CD4-positive, alpha-beta T cell (primary cell): Measurements from ENCODE around the gene ZNF532. TPM values are rescaled to one million over a fixed set of nuclear protein-coding genes. Genes with fewer than 3 reads are reported as not detected.

Experiments used
- ATAC-seq: fragments of 200-7000 bp; cut with Tn5 transposase; one replicate; pipeline ENCODE4 v1.10.0; 2022; ENCODE audit warnings: mild to moderate bottlenecking; ENCODE audit not compliant: poor library complexity
- CTCF ChIA-PET: fragments of 350-600 bp; sonication (Branson Sonifier 250); formaldehyde crosslinking; loops from one replicate; lab custom pipeline; 2021; ENCODE audit warnings: antibody characterized with exemption, inconsistent platforms; lab: Charles Lee
- POLR2A ChIA-PET: fragments of 350-600 bp; sonication (Branson Sonifier 250); formaldehyde crosslinking; loops from one replicate; lab custom pipeline; 2021; ENCODE audit warnings: antibody characterized with exemption, inconsistent platforms; lab: Charles Lee
- DNase-seq, 14 experiments: peaks; one replicate each; pipeline ENCODE4 v3.0.0-alpha.2; 2013 to 2020; ENCODE audit warnings: mixed read lengths in 2 of 14
- H3K27ac ChIP-seq, 2 donors: one replicate each; pipeline versions ENCODE4 v1.5.1 to v1.7.0; 2013; ENCODE audit warnings: low read length in 2 of 2, low read depth in 1 of 2, mild to moderate bottlenecking in 1 of 2
- H3K27me3 ChIP-seq, 2 experiments: 1 replicate in 1 of 2; 2 replicates in 1 of 2; pipeline versions ENCODE4 v1.6.1 to v1.7.0; 2013; ENCODE audit warnings: low read length in 2 of 2, control low read depth in 1 of 2, mild to moderate bottlenecking in 1 of 2, moderate library complexity in 1 of 2; ENCODE audit not compliant: insufficient read depth in 2 of 2, control insufficient read depth in 1 of 2
- H3K36me3 ChIP-seq: one replicate; pipeline ENCODE4 v1.6.1; 2013; ENCODE audit warnings: low read length, control low read depth; ENCODE audit not compliant: insufficient read depth
- H3K4me1 ChIP-seq: one replicate; pipeline ENCODE4 v1.6.1; 2013; ENCODE audit warnings: low read length, control low read depth; ENCODE audit not compliant: insufficient read depth
- H3K4me3 ChIP-seq: one replicate; pipeline ENCODE4 v1.5.1; 2013; ENCODE audit warnings: mild to moderate bottlenecking, low read length, moderate library complexity
- H3K9me3 ChIP-seq, 2 experiments: 1 replicate in 1 of 2; 2 replicates in 1 of 2; pipeline versions ENCODE4 v1.6.1 to v1.7.0; 2013; ENCODE audit warnings: low read length in 2 of 2, mild to moderate bottlenecking in 2 of 2, control low read depth in 1 of 2, moderate library complexity in 1 of 2; ENCODE audit not compliant: control insufficient read depth in 1 of 2, insufficient read depth in 1 of 2
- H3K27ac Mint-ChIP-seq: one replicate; pipeline ENCODE4 v1.8.0; 2020; ENCODE audit warnings: mixed read lengths
- H3K27me3 Mint-ChIP-seq: one replicate; pipeline ENCODE4 v1.8.0; 2021; ENCODE audit warnings: mixed read lengths
- H3K36me3 Mint-ChIP-seq: one replicate; pipeline ENCODE4 v1.8.0; 2021; ENCODE audit warnings: low read depth, mixed read lengths
- H3K4me1 Mint-ChIP-seq: one replicate; pipeline ENCODE4 v1.8.0; 2021; ENCODE audit warnings: low read depth, mixed read lengths
- H3K4me3 Mint-ChIP-seq: one replicate; pipeline ENCODE4 v1.8.0; 2020; ENCODE audit warnings: mild to moderate bottlenecking, mixed read lengths
- H3K9me3 Mint-ChIP-seq: one replicate; pipeline ENCODE4 v1.8.0; 2020; ENCODE audit warnings: mixed read lengths
- intact Hi-C, 2 experiments: fragments of 100-400 bp; cut with DNase I in 1 of 2; cut with micrococcal nuclease in 1 of 2; formaldehyde crosslinking; loops; one replicate each; pipeline versions ENCODE4 v1.15.1 to v1.9.0; 2023 to 2025; cut with DNase I, micrococcal nuclease
- total RNA-seq, 174 experiments: library from RNA in 2 of 174; stranded (reverse) in 2 of 174; gene quantifications; one replicate each; pipeline ENCODE4 v1.2.3 and lab custom pipeline; 2021 to 2026
- TF ChIP-seq, protein P1 (sequence below): fragments of 200-600 bp; IDR thresholded peaks from one replicate; pipeline ENCODE4 v1.8.0; 2022; ENCODE audit warnings: antibody characterized with exemption, mild to moderate bottlenecking

The ZNF532 gene
- total RNA-seq, 2 experiments from 2014 or later, result 9.8 to 9.9 TPM

DNA sequence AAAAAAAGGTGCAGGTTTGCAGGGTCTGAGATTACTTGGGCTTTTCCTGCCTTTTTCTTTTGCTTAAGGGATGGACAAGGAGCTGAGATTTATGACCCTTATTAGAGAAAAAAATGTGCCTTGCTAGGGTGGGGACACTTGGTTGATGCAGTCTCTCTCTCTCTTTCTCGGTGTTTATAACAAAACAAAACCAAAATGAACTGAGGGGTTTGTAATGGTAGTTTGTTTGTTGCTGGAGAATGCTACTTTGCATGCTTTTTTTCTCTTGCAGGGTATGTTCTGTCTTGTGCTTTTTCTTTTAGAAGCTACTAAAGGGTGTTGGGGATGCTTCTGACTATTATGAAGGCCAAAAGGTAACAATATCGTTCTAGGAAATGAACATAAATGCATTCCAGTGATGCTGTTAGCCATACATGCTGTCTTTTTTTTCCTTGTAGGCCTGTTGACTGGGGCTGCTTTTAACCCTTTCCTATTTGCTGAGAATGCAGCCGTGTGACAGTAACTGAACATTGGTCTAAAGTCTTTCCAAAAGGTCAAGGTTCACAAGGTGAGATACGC is 435 bp downstream of the ZNF532 start:
- Mint-ChIP-seq H3K9me3 (no peaks in the 10 kb centered on the region), H3K4me3 (peak overlapping the region; percentile 56), H3K27me3 (peaks cover 78% of the 10 kb centered on the region), H3K4me1 (peaks cover 5% of the 10 kb centered on the region), H3K27ac (peak overlapping the region; percentile 59), H3K36me3 (peaks cover 11% of the 10 kb centered on the region)
- POLR2A ChIA-PET, result interaction anchor here (0.9 kb wide), 1 partner anchor 8 kb away, joined by 3 read pairs; no protein-coding TSS in a partner anchor
- DNase-seq, result no peak
- Histone ChIP-seq H3K27ac (no peak overlapping the region), H3K4me3 (no peak overlapping the region), H3K27me3 (peaks cover 29 to 45% of the 10 kb centered on the region in 2 experiments), H3K9me3 (peaks cover 0 to 3% of the 10 kb centered on the region in 2 experiments), H3K4me1 (peaks cover 8% of the 10 kb centered on the region), H3K36me3 (no peaks in the 10 kb centered on the region)
- intact Hi-C loops, result no loop called here
- no peak for ATAC-seq
- TF ChIP-seq, protein P1, sequence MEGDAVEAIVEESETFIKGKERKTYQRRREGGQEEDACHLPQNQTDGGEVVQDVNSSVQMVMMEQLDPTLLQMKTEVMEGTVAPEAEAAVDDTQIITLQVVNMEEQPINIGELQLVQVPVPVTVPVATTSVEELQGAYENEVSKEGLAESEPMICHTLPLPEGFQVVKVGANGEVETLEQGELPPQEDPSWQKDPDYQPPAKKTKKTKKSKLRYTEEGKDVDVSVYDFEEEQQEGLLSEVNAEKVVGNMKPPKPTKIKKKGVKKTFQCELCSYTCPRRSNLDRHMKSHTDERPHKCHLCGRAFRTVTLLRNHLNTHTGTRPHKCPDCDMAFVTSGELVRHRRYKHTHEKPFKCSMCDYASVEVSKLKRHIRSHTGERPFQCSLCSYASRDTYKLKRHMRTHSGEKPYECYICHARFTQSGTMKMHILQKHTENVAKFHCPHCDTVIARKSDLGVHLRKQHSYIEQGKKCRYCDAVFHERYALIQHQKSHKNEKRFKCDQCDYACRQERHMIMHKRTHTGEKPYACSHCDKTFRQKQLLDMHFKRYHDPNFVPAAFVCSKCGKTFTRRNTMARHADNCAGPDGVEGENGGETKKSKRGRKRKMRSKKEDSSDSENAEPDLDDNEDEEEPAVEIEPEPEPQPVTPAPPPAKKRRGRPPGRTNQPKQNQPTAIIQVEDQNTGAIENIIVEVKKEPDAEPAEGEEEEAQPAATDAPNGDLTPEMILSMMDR, result no peak
- CTCF ChIA-PET, result no interaction called here

- Mint-ChIP-seq H3K27ac (no peak overlapping the region), H3K27me3 (peaks cover 81% of the 10 kb centered on the region), H3K4me1 (peaks cover 5% of the 10 kb centered on the region), H3K9me3 (no peaks in the 10 kb centered on the region), H3K36me3 (peaks cover 11% of the 10 kb centered on the region), H3K4me3 (no peak overlapping the region)
- Histone ChIP-seq H3K4me1 (peaks cover 8% of the 10 kb centered on the region), H3K9me3 (peaks cover 0 to 3% of the 10 kb centered on the region in 2 experiments), H3K27me3 (peaks cover 35 to 44% of the 10 kb centered on the region in 2 experiments), H3K36me3 (no peaks in the 10 kb centered on the region), H3K27ac (no peak overlapping the region), H3K4me3 (no peak overlapping the region)
- TF ChIP-seq, protein P1, result no peak
- DNase-seq, result no peak
- intact Hi-C loops, result no loop called here
- ChIA-PET CTCF (no interaction called here), POLR2A (no interaction called here)
- no peak for ATAC-seq
These were observed 1.0 kb downstream of the ZNF532 start for GRCh38 chr18:58865701-58866065.

- H3K27ac ChIP-seq, result no peak overlapping the region
- Mint-ChIP-seq H3K9me3 (no peaks in the 10 kb centered on the region), H3K27ac (no peak overlapping the region), H3K4me1 (peaks cover 5% of the 10 kb centered on the region), H3K36me3 (peaks cover 11% of the 10 kb centered on the region), H3K4me3 (no peak overlapping the region), H3K27me3 (peaks cover 80% of the 10 kb centered on the region)
- ATAC-seq, result no peak
- H3K9me3 ChIP-seq, result peaks cover 0 to 3% of the 10 kb centered on the region in 2 experiments
- CTCF ChIA-PET, result no interaction called here
- DNase-seq, result no peak
- H3K4me3 ChIP-seq, result no peak overlapping the region
- TF ChIP-seq, protein P1, result no peak
- no peaks in the 10 kb centered on the region for H3K36me3 ChIP-seq
- H3K4me1 ChIP-seq, result peaks cover 8% of the 10 kb centered on the region
- POLR2A ChIA-PET, result no interaction called here
- intact Hi-C loops, result no loop called here
- H3K27me3 ChIP-seq, result peaks cover 33 to 44% of the 10 kb centered on the region in 2 experiments
These were observed 1.5 kb downstream of the ZNF532 start for GRCh38 chr18:58866066-58866772.
